GM19238 (cell line): ENCODE data around the gene ROMO1.
"Not testable (repeated sequence)": the region's sequence is repeated elsewhere in the genome, so short reads cannot be mapped to it uniquely, and the experiment has no call there.

Source experiments
- DNase-seq: peaks from one replicate; pipeline ENCODE4 v3.0.0; 2011; ENCODE audit warnings: low spot score; ENCODE audit not compliant: insufficient read length

The ROMO1 gene

GRCh38 chr20:35729836-35730582 is 30.8 kb downstream of the ROMO1 start:
- DNase-seq, result no peak

- DNase-seq, result no peak
Observed at GRCh38 chr20:35730583-35731468, 31.6 kb downstream of the ROMO1 start.

GRCh38 chr20:35731469-35731788 is 32.2 kb downstream of the ROMO1 start:
- DNase-seq, result no peak

- no peak for DNase-seq
Observed at GRCh38 chr20:35731862-35732643, 32.8 kb downstream of the ROMO1 start.

- DNase-seq, result no peak
Observed at GRCh38 chr20:35732644-35732982, 33.4 kb downstream of the ROMO1 start.

GRCh38 chr20:35734374-35734773 is 35.2 kb downstream of the ROMO1 start:
- no peak for DNase-seq

- no peak for DNase-seq
Observed at GRCh38 chr20:35734777-35735649, 35.8 kb downstream of the ROMO1 start.

GRCh38 chr20:35735826-35736470 is 36.7 kb downstream of the ROMO1 start:
- DNase-seq, result no peak

GRCh38 chr20:35737865-35738333 is 38.7 kb downstream of the ROMO1 start:
- DNase-seq, result no peak

GRCh38 chr20:35738410-35739179 is 39.4 kb downstream of the ROMO1 start:
- no peak for DNase-seq

- DNase-seq, result no peak
Observed at GRCh38 chr20:35739294-35740163, 40.3 kb downstream of the ROMO1 start.

GRCh38 chr20:35741892-35742740 is 42.9 kb downstream of the ROMO1 start, which contains the start of gene RBM39:
Gene RBM39, minus strand, starts transcription at chr20:35742260. Its CDS starts 1,386 bp downstream, at chr20:35740874.
- peak; percentile 79 for DNase-seq

GRCh38 chr20:35742741-35743523 is 43.7 kb downstream of the ROMO1 start:
- DNase-seq, result peak; percentile 21

- DNase-seq, result no peak
Observed at GRCh38 chr20:35743693-35744491, 44.7 kb downstream of the ROMO1 start.

GRCh38 chr20:35744492-35744841 is 45.3 kb downstream of the ROMO1 start:
- not testable (repeated sequence) for DNase-seq
